GM10248 (cell line): ENCODE measurements around the gene COTL1.

Source experiments
- CTCF ChIA-PET: fragments of 300-600 bp; sonication (Branson Sonifier 250); formaldehyde crosslinking; extraction: SDS; loops from one replicate; lab custom pipeline; 2021; ENCODE audit warnings: antibody characterized with exemption; lab: Yijun Ruan, JAX
- POLR2A ChIA-PET: fragments of 350-650 bp; sonication (Branson Sonifier 250); formaldehyde crosslinking; extraction: SDS; loops from one replicate; lab custom pipeline; 2020; ENCODE audit warnings: antibody characterized with exemption; lab: Yijun Ruan, JAX
- DNase-seq: peaks from one replicate; pipeline ENCODE4 v3.0.0; 2012; ENCODE audit errors: extremely low spot score
- TF ChIP-seq, protein P1 (sequence below): IDR thresholded peaks from 2 replicates; pipeline ENCODE4 v1.5.1; 2012; ENCODE audit warnings: mild to moderate bottlenecking, low read depth; ENCODE audit errors: extremely low read depth, missing control alignments, control extremely low read depth

Gene COTL1

GRCh38 chr16:84537491-84538151 is 80.3 kb downstream of the COTL1 start:
- DNase-seq = no peak
- CTCF ChIA-PET = interaction anchor here (1.1 to 1.3 kb wide), 2 partner anchors 8 to 10 kb away, joined by 3 read pairs; no protein-coding TSS in a partner anchor
- TF ChIP-seq, protein P1, sequence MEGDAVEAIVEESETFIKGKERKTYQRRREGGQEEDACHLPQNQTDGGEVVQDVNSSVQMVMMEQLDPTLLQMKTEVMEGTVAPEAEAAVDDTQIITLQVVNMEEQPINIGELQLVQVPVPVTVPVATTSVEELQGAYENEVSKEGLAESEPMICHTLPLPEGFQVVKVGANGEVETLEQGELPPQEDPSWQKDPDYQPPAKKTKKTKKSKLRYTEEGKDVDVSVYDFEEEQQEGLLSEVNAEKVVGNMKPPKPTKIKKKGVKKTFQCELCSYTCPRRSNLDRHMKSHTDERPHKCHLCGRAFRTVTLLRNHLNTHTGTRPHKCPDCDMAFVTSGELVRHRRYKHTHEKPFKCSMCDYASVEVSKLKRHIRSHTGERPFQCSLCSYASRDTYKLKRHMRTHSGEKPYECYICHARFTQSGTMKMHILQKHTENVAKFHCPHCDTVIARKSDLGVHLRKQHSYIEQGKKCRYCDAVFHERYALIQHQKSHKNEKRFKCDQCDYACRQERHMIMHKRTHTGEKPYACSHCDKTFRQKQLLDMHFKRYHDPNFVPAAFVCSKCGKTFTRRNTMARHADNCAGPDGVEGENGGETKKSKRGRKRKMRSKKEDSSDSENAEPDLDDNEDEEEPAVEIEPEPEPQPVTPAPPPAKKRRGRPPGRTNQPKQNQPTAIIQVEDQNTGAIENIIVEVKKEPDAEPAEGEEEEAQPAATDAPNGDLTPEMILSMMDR = no peak
- POLR2A ChIA-PET = interaction anchor here (0.8 kb wide), 1 partner anchor 31 kb away, joined by 5 read pairs; no protein-coding TSS in a partner anchor

GRCh38 chr16:84535851-84536250 is 82.0 kb downstream of the COTL1 start:
- ChIA-PET POLR2A (no interaction called here), CTCF (no interaction called here)
- TF ChIP-seq, protein P1 = no peak
- no peak for DNase-seq

DNA sequence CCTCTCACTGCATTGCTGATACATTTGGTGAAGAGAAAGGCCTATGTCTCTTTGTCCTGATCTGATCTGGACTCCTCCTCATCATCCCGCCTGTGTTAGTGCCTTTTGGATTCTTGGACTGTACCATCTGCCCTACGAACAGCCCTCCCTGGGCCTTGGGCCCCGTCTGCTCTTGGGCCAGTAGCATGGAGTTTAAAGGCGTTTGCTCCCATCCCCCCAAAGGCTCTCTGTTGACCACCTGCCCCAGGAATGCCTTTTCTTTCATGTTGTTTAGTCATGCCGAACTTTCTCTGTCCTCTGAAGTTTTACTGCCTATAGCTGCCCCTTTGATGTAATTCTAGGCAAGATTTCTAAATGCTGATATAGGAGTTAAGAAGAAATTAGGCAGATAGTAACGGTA is 82.5 kb downstream of the COTL1 start:
- ChIA-PET CTCF (no interaction called here), POLR2A (no interaction called here)
- DNase-seq = no peak
- TF ChIP-seq, protein P1 = no peak

- TF ChIP-seq, protein P1 = no peak
- ChIA-PET POLR2A (no interaction called here), CTCF (interaction anchor here (0.7 kb wide), 1 partner anchor 28 kb away, joined by 4 read pairs; no protein-coding TSS in a partner anchor)
- DNase-seq = no peak
These were observed 83.1 kb downstream of the COTL1 start for GRCh38 chr16:84534815-84535214.

GRCh38 chr16:84532855-84533486 is 84.9 kb downstream of the COTL1 start:
- POLR2A ChIA-PET = no interaction called here
- CTCF ChIA-PET = interaction anchor here (2.1 to 2.4 kb wide), 2 partner anchors 22 to 27 kb away, joined by 6 to 8 read pairs; no protein-coding TSS in a partner anchor
- TF ChIP-seq, protein P1 = no peak
- DNase-seq = no peak

- DNase-seq = no peak
- POLR2A ChIA-PET = no interaction called here
These were observed 85.6 kb downstream of the COTL1 start for GRCh38 chr16:84532291-84532724.

More at GRCh38 chr16:84532291-84532724, 85.6 kb downstream of the COTL1 start:
- CTCF ChIA-PET = interaction anchor here (1.0 to 2.4 kb wide), 4 partner anchors 12 to 29 kb away, joined by 3 to 8 read pairs (median 5); no protein-coding TSS in a partner anchor
- TF ChIP-seq, protein P1 = no peak
